ENCODE measurements around the gene ZNF710.

- no peak for TF ChIP-seq POLR2A (IDR thresholded peaks at IDR 0.05)
- TF ChIP-seq CTCF (IDR thresholded peaks at IDR 0.05) = no peak
Measured at GRCh38 chr15:90062973-90063769, 62.0 kb downstream of the ZNF710 start.

Data from adrenal gland (tissue), 5 donors.